Tibial nerve (tissue), 3 donors: ENCODE data around the gene PTPRJ.

Experiments used
- POLR2A ChIP-seq, 2 donors: fragments of 450-650 bp; IDR thresholded peaks; one replicate each; pipeline ENCODE4 v1.6.1; 2017; ENCODE audit warnings: antibody characterized with exemption in 2 of 2, mild to moderate bottlenecking in 2 of 2, moderate library complexity in 2 of 2
- TF ChIP-seq, protein P1 (sequence below), 5 experiments: fragments of 200-600 bp in 3 of 5; fragments of 450-650 bp in 2 of 5; sonication (generic) in 3 of 5; IDR thresholded peaks; one replicate each; pipeline ENCODE4 v1.5.1; 2016 to 2019; ENCODE audit warnings: antibody characterized with exemption in 5 of 5, mild to moderate bottlenecking in 3 of 5, moderate library complexity in 2 of 5

DNA sequence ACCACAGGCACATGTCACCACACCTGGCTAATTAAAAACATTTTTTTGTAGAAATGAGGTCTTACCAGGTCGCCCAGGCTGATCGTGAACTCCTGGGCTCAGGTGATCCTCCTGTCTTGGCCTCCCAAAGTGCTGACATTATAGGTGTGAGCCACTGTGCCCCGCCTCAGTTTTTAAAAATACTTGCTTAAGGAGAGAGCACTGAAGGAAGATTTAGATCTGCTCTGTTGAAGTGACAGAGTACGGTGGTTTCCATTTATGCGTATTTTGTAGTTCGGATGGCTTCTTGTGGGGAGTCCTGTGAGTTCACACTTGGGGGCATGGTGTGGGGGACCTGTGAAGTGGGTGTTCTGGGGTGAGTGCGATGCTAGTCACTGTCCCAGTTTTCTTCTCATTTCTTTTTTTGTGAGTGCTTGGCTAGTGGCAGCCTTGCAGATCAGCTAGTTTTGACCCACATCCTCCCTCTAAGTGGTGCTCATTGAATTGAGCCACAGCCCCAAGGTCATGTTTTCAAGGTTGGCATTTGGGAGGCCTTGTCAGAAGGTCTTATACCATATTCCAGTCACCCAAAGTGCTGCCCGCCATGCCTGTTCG, 31.5 kb downstream of the PTPRJ start:
- TF ChIP-seq POLR2A (IDR thresholded peaks at IDR 0.05), result no peak
- TF ChIP-seq, protein P1, sequence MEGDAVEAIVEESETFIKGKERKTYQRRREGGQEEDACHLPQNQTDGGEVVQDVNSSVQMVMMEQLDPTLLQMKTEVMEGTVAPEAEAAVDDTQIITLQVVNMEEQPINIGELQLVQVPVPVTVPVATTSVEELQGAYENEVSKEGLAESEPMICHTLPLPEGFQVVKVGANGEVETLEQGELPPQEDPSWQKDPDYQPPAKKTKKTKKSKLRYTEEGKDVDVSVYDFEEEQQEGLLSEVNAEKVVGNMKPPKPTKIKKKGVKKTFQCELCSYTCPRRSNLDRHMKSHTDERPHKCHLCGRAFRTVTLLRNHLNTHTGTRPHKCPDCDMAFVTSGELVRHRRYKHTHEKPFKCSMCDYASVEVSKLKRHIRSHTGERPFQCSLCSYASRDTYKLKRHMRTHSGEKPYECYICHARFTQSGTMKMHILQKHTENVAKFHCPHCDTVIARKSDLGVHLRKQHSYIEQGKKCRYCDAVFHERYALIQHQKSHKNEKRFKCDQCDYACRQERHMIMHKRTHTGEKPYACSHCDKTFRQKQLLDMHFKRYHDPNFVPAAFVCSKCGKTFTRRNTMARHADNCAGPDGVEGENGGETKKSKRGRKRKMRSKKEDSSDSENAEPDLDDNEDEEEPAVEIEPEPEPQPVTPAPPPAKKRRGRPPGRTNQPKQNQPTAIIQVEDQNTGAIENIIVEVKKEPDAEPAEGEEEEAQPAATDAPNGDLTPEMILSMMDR (IDR thresholded peaks at IDR 0.05), result no peak
